Esophagus squamous epithelium (tissue), 4 donors: ENCODE data around the gene GCLM.

Source experiments
- CTCF ChIP-seq, 6 experiments: fragments of 450-650 bp in 4 of 6; fragments of 200-600 bp in 2 of 6; sonication (generic) in 2 of 6; IDR thresholded peaks; one replicate each; pipeline ENCODE4 v1.5.1; 2016 to 2019; ENCODE audit warnings: antibody characterized with exemption in 6 of 6, mild to moderate bottlenecking in 4 of 6, moderate library complexity in 4 of 6
- POLR2A ChIP-seq, 4 donors: fragments of 450-650 bp; IDR thresholded peaks; one replicate each; pipeline ENCODE4 v1.6.1; 2017; ENCODE audit warnings: antibody characterized with exemption in 4 of 4, mild to moderate bottlenecking in 4 of 4, moderate library complexity in 3 of 4

- TF ChIP-seq CTCF (IDR thresholded peaks at IDR 0.05), result no peak
- TF ChIP-seq POLR2A (IDR thresholded peaks at IDR 0.05), result no peak
Measured at GRCh38 chr1:93878501-93878888, 30.7 kb downstream of the GCLM start.
